Endothelial cell of umbilical vein (primary cell): ENCODE data around the gene IFRD2. TPM values are rescaled to one million over a fixed set of nuclear protein-coding genes. Genes with fewer than 3 reads are reported as not detected.

Experiments used
- BruUV-seq: library from RNA; stranded (reverse); fragments of 400-500 nt; replicated peaks from 2 replicates; lab custom pipeline; 2021; lab: Mats Ljungman, UMichigan
- CTCF ChIA-PET: fragments of 300-600, 350-600 bp; sonication (Branson Sonifier 250); formaldehyde crosslinking; loops from one replicate; lab custom pipeline; 2021; ENCODE audit warnings: antibody characterized with exemption, inconsistent platforms; lab: Charles Lee
- POLR2A ChIA-PET: fragments of 300-600, 350-600 bp; sonication (Branson Sonifier 250); formaldehyde crosslinking; loops from one replicate; lab custom pipeline; 2021; ENCODE audit warnings: antibody characterized with exemption, inconsistent platforms; lab: Charles Lee
- DNase-seq: peaks from one replicate; pipeline ENCODE4 v3.0.0-alpha.2; 2011; ENCODE audit warnings: low read depth, low spot score
- FAIRE-seq: peaks from 2 replicates; lab custom pipeline; 2011; peaks lifted over from hg19 to GRCh38; lab: Jason Lieb, UNC
- H2AFZ ChIP-seq: 2 replicates; pipeline ENCODE4 v1.6.0; 2012; ENCODE audit warnings: low read depth, low read length, control low read depth, inconsistent platforms
- H3K27ac ChIP-seq: 2 replicates; pipeline ENCODE4 v1.5.1; 2011; ENCODE audit warnings: low read depth, mild to moderate bottlenecking, control low read depth, low read length, moderate library complexity; ENCODE audit not compliant: insufficient read depth
- H3K27me3 ChIP-seq, 2 experiments: 2 replicates each; pipeline versions ENCODE4 v1.6.0 to v1.6.1; 2011; ENCODE audit warnings: low read length in 2 of 2, mixed read lengths in 1 of 2; ENCODE audit not compliant: control insufficient read depth in 2 of 2, insufficient read depth in 2 of 2
- H3K36me3 ChIP-seq, 2 experiments: 2 replicates in 1 of 2; 3 replicates in 1 of 2; pipeline ENCODE4 v1.5.1; 2011; ENCODE audit warnings: low read length in 2 of 2, mild to moderate bottlenecking in 1 of 2, moderate library complexity in 1 of 2; ENCODE audit not compliant: control insufficient read depth in 2 of 2, insufficient read depth in 2 of 2; ENCODE audit errors: extremely low read depth in 1 of 2
- H3K4me1 ChIP-seq: 3 replicates; pipeline ENCODE4 v1.5.1; 2011; ENCODE audit warnings: mild to moderate bottlenecking, low read length; ENCODE audit not compliant: control insufficient read depth, insufficient read depth; ENCODE audit errors: extremely low read depth
- H3K4me2 ChIP-seq: 2 replicates; pipeline ENCODE4 v1.6.1; 2011; ENCODE audit warnings: low read length, control low read depth, mixed read lengths; ENCODE audit not compliant: insufficient read depth
- H3K4me3 ChIP-seq, 3 experiments: fragments of 200-600 bp in 1 of 3; sonication (generic), shearing (Covaris generic) in 1 of 3; replicated peaks in 1 of 3; 2 replicates each; pipeline ENCODE4 v1.5.1; 2011 to 2016; ENCODE audit warnings: control low read depth in 3 of 3, low read length in 3 of 3, mild to moderate bottlenecking in 2 of 3, inconsistent platforms in 1 of 3, low read depth in 1 of 3, moderate library complexity in 1 of 3; ENCODE audit not compliant: insufficient read depth in 1 of 3
- H3K79me2 ChIP-seq: 2 replicates; pipeline ENCODE4 v1.6.0; 2012; ENCODE audit warnings: low read length, inconsistent platforms; ENCODE audit not compliant: control insufficient read depth, insufficient read depth
- H3K9ac ChIP-seq: replicated peaks from 2 replicates; pipeline ENCODE3; 2011; ENCODE audit warnings: low read length, control low read depth; ENCODE audit not compliant: insufficient read depth; ENCODE audit errors: extremely low read depth
- H3K9me1 ChIP-seq: replicated peaks from 3 replicates; pipeline ENCODE4 v1.6.0; 2011; ENCODE audit warnings: mild to moderate bottlenecking, low read length; ENCODE audit not compliant: control insufficient read depth, insufficient read depth; ENCODE audit errors: extremely low read depth
- H3K9me3 ChIP-seq: replicated peaks from 2 replicates; pipeline ENCODE4 v1.5.1; 2012; ENCODE audit warnings: low read length, inconsistent platforms; ENCODE audit not compliant: control insufficient read depth, insufficient read depth
- H4K20me1 ChIP-seq: replicated peaks from 2 replicates; pipeline ENCODE3; 2011; ENCODE audit warnings: mild to moderate bottlenecking, low read length; ENCODE audit not compliant: control insufficient read depth, insufficient read depth; ENCODE audit errors: extremely low read depth
- EZH2 ChIP-seq: IDR thresholded peaks from 2 replicates; pipeline ENCODE4 v1.6.1; 2012; ENCODE audit warnings: borderline replicate concordance, low read depth, mild to moderate bottlenecking, moderate library complexity, low read length, inconsistent platforms; ENCODE audit not compliant: severe bottlenecking
- FOS ChIP-seq: IDR thresholded peaks from 2 replicates; pipeline ENCODE4 v1.6.1; 2011; ENCODE audit warnings: mild to moderate bottlenecking, low read length, moderate library complexity, borderline replicate concordance; ENCODE audit not compliant: insufficient read depth
- GATA2 ChIP-seq: IDR thresholded peaks from 2 replicates; pipeline ENCODE4 v1.7.0; 2011; ENCODE audit warnings: low read depth, mild to moderate bottlenecking, moderate library complexity, mixed read lengths, low read length; ENCODE audit not compliant: insufficient read length, insufficient read depth
- JUN ChIP-seq: IDR thresholded peaks from 2 replicates; pipeline ENCODE4 v1.6.1; 2011; ENCODE audit warnings: borderline replicate concordance, low read depth; ENCODE audit not compliant: insufficient read length, insufficient read depth
- MAX ChIP-seq: IDR thresholded peaks from 2 replicates; pipeline ENCODE4 v1.6.1; 2011; ENCODE audit not compliant: insufficient read depth, insufficient read length
- MYC ChIP-seq: IDR thresholded peaks from one replicate; pipeline ENCODE4 v1.6.1; 2011; ENCODE audit warnings: mild to moderate bottlenecking, low read depth, low read length
- POLR2A ChIP-seq: IDR thresholded peaks from 2 replicates; pipeline ENCODE4 v1.6.1; 2012; ENCODE audit warnings: low read depth, mild to moderate bottlenecking, control low read depth, low read length
- POLR2AphosphoS5 ChIP-seq: IDR thresholded peaks from 2 replicates; pipeline ENCODE4 v1.6.1; 2012; ENCODE audit warnings: low read depth, mild to moderate bottlenecking, control low read depth, low read length, moderate library complexity; ENCODE audit not compliant: insufficient read depth
- dilution Hi-C: fragments of 300-500 bp; cut with MboI; formaldehyde crosslinking; loops from one replicate; pipeline ENCODE4 v1.15.0; 2019; ENCODE audit warnings: low sequenced_read_pairs; ENCODE audit not compliant: extremely low pct_ligation_motif_present
- intact Hi-C: fragments of 100-400 bp; cut with micrococcal nuclease; formaldehyde crosslinking; loops from one replicate; pipeline ENCODE4 v1.10.0; 2022
- polyA plus RNA-seq, 4 experiments: library from polyadenylated mRNA; depleted of rRNA in 3 of 4; stranded (reverse) in 3 of 4; unstranded in 1 of 4; fragments of >200 nt; gene quantifications; 2 replicates each; pipeline versions ENCODE4 v1.2.1 to v1.2.3, GENCODE V29; 2011 to 2012; ENCODE audit warnings: missing spikeins in 1 of 4
- total RNA-seq: library from RNA; stranded (reverse); gene quantifications from 2 replicates; pipeline ENCODE4 v1.2.3, GENCODE V29; 2021
- TF ChIP-seq, protein P1 (sequence below), 2 donors: IDR thresholded peaks; 1 replicate in 1 of 2; 2 replicates in 1 of 2; pipeline ENCODE4 v1.5.1; 2011; ENCODE audit warnings: low read length in 2 of 2, mild to moderate bottlenecking in 2 of 2, moderate library complexity in 2 of 2, control low read depth in 1 of 2, inconsistent platforms in 1 of 2, low read depth in 1 of 2; ENCODE audit not compliant: insufficient read depth in 1 of 2; ENCODE audit errors: extremely low read depth in 1 of 2

Gene IFRD2
- total and polyA plus RNA-seq, 2 donors (not counting 3 experiments of a cell fraction or from before 2014, with no cell fraction given), result 99.4 to 111 TPM

DNA sequence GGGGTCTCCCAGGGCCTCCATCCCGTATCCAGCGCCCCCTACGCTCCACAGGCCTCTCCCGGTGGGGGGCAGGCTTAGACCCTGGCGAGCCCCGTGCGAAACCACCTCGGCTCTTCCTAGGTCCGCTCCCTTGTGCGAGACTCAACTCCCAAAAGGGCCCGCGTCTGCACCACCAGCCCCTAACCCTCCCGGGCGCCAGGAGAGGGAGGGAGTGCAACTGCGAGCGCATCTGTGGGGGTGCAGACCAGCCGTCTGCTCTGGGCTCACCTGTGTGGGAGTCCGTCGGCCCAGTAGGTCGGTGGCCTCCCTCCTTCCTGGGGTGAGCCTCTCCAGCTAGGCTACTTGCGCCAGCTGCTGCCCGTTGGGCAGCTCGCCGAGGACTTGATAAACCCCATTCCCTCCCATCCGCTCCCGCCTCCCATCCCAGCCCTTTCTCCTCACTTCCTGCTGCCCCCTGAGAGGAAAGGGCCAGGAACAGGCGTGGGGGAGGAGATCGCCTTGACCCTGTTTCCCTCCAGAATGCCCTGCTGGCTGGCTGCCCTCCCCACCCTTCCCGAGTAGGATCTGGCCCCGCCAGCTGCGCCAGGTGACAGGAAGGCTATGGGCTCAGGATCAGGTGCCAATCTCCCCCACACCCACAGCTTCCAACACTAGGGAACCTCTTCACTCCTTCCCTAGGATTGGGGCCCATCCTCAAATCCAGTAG is 30.3 kb upstream of the IFRD2 start, which contains the start of gene HYAL2:
Gene HYAL2, minus strand, starts transcription at position 360 of the 706 bp plus-strand sequence. CDS start 2,256 bp downstream, outside the sequence.
- TSS peak; percentile 6 for BruUV-seq
- CTCF ChIA-PET, result interaction anchor here (0.8 to 4.3 kb wide), 8 partner anchors 13 to 220 kb away, joined by 3 to 66 read pairs (median 23); partner anchors contain the start of genes HYAL1, HYAL3, NAA80 and RASSF1
- peak within 1 kb of the TSS; percentile 75 for H3K4me2 ChIP-seq
- FAIRE-seq (peak; percentile 99), DNase-seq (peak; percentile 74)
- TF ChIP-seq MYC (no peak), FOS (peak; percentile 5), EZH2 (no peak), GATA2 (peak; percentile 45), POLR2A (peak; percentile 91), JUN (no peak), MAX (no peak), POLR2AphosphoS5 (peak; percentile 95)
- TF ChIP-seq, protein P1, sequence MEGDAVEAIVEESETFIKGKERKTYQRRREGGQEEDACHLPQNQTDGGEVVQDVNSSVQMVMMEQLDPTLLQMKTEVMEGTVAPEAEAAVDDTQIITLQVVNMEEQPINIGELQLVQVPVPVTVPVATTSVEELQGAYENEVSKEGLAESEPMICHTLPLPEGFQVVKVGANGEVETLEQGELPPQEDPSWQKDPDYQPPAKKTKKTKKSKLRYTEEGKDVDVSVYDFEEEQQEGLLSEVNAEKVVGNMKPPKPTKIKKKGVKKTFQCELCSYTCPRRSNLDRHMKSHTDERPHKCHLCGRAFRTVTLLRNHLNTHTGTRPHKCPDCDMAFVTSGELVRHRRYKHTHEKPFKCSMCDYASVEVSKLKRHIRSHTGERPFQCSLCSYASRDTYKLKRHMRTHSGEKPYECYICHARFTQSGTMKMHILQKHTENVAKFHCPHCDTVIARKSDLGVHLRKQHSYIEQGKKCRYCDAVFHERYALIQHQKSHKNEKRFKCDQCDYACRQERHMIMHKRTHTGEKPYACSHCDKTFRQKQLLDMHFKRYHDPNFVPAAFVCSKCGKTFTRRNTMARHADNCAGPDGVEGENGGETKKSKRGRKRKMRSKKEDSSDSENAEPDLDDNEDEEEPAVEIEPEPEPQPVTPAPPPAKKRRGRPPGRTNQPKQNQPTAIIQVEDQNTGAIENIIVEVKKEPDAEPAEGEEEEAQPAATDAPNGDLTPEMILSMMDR (IDR thresholded peaks at IDR 0.05; ENCODE audit: extremely low read depth in 1 of 2, insufficient read depth in 1 of 2, low read depth in 1 of 2, low read length in 2 of 2), result no peak
- intact Hi-C loops, result loop anchor here (1.0 to 2.0 kb wide), 4 partner anchors 12 to 156 kb away; partner anchors contain the start of genes HYAL3, IFRD2 and NAA80
- peak within 1 kb of the TSS; percentile 99 for H3K27ac ChIP-seq
- H3K36me3 ChIP-seq, result peaks cover 8 to 32% of the 10 kb centered on the region in 2 experiments
- H3K9me3 ChIP-seq, result no peaks in the 10 kb centered on the region
- POLR2A ChIA-PET, result interaction anchor here (0.6 to 5.1 kb wide), 3 partner anchors 13 to 214 kb away, joined by 3 to 38 read pairs (median 5); partner anchors contain the start of genes HYAL3 and NAA80
- H4K20me1 ChIP-seq, result no peaks in the 10 kb centered on the region
- H3K9ac ChIP-seq, result peak within 1 kb of the TSS; percentile 89
- H3K79me2 ChIP-seq, result peaks cover 49% of the 10 kb centered on the region
- no peaks in the 10 kb centered on the region for H3K27me3 ChIP-seq
- no peaks in the 10 kb centered on the region for H3K9me1 ChIP-seq
- dilution Hi-C loops, result no loop called here
- peak within 1 kb of the TSS; percentile 31 to 89 (median 89) for H3K4me3 ChIP-seq
- no peak within 1 kb of the TSS for H2AFZ ChIP-seq
- H3K4me1 ChIP-seq, result peaks cover 60% of the 10 kb centered on the region
